GM13976 (cell line): ENCODE results near the gene KCNN2.

Source experiments
- DNase-seq: peaks from one replicate; pipeline ENCODE4 v3.0.0; 2012; ENCODE audit warnings: low spot score
- in situ Hi-C: fragments of 300-500 bp; cut with MboI; formaldehyde crosslinking; loops from one replicate; pipeline ENCODE4 v1.12.0; 2022; ENCODE audit warnings: low sequenced_read_pairs, mixed read lengths, inconsistent platforms; ENCODE audit not compliant: unreplicated experiment
- TF ChIP-seq, protein P1 (sequence below): IDR thresholded peaks from 2 replicates; pipeline ENCODE4 v1.5.1; 2012; ENCODE audit warnings: borderline replicate concordance, mild to moderate bottlenecking; ENCODE audit not compliant: insufficient read depth; ENCODE audit errors: extremely low read depth, missing control alignments, control extremely low read depth

KCNN2 gene

DNA sequence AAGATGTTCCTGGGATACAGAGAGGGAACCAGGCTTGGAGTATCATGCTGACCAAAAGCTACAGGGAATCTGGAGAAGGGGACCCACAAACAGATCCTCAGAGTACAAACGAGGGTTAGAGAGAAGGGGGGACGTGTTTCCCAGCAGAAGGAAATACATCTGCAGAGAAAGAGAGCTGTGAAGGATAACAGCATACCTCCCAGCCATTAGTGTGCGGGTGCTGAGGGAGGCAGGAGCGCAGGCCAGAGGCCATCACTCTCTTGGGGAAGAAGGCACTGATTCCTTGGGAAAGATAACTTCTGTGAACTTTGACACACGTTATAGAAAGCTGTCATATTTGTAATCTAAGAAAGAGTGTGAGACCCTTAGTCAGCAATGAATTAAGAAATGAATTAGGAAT, 96.9 kb downstream of the KCNN2 start:
- TF ChIP-seq, protein P1, sequence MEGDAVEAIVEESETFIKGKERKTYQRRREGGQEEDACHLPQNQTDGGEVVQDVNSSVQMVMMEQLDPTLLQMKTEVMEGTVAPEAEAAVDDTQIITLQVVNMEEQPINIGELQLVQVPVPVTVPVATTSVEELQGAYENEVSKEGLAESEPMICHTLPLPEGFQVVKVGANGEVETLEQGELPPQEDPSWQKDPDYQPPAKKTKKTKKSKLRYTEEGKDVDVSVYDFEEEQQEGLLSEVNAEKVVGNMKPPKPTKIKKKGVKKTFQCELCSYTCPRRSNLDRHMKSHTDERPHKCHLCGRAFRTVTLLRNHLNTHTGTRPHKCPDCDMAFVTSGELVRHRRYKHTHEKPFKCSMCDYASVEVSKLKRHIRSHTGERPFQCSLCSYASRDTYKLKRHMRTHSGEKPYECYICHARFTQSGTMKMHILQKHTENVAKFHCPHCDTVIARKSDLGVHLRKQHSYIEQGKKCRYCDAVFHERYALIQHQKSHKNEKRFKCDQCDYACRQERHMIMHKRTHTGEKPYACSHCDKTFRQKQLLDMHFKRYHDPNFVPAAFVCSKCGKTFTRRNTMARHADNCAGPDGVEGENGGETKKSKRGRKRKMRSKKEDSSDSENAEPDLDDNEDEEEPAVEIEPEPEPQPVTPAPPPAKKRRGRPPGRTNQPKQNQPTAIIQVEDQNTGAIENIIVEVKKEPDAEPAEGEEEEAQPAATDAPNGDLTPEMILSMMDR: no peak
- no peak for DNase-seq
- in situ Hi-C loops: loop anchor here (25.0 kb wide), 2 partner anchors 371 to 771 kb away; no protein-coding TSS in a partner anchor

DNA sequence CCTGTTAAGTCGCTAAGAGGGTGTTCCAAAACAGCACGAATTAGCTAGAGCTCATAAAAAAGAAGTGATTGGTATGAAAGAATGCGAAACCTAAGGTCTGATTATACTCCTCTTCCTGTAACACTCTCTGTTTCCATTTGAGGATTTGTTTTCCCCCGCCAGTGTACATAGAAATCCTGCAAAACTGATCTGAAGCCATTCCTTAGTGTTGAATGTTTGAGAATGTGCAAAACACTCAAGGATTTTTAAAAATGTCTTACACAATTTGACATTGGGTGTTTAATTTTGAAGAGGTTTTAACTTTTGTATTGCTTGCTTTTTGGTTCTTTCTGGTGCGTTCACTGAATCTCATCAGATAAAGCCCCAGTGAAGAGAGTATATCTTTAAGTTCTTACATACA, 105.3 kb downstream of the KCNN2 start:
- TF ChIP-seq, protein P1: no peak
- in situ Hi-C loops: loop anchor here (25.0 kb wide), 2 partner anchors 380 to 780 kb away; no protein-coding TSS in a partner anchor
- DNase-seq: no peak

DNA sequence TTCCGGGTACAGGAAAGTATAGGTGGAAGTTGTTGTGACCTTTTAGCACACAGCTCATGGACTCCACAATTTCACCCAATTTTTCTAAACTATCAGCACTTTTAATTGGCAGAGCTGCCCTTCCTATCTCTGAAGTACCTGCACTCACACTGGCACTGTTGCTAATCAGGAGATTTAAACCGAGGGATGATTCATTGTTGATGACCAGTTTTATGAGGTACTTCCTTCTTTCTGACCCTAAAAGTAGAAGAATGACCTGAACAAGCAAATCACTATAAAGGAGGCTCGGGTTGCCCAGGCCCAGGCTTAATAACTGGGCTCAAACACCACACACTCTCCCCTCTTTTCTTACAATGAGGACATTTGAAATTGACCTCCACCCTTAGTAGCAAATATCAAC, 105.9 kb downstream of the KCNN2 start:
- in situ Hi-C loops: loop anchor here (25.0 kb wide), 2 partner anchors 380 to 780 kb away; no protein-coding TSS in a partner anchor
- DNase-seq: no peak

DNA sequence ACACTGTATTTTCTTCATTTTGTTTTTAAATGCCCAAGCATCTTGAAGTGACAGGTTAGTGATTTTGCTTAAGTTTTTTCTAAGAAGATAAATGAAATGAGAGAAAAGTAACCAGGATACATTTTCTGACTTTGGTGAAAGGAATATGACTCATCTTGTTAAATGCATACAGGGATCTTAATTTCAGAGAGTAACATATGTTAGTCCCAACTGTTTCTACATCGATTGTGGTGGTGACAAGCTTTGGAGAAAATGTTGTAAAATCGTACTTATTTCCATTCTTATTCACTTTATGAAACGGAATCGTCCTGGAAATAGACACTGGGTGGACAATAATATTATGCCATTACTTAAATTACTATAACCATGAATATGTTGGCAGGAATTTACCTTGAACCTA, 107.5 kb downstream of the KCNN2 start:
- no peak for DNase-seq
- in situ Hi-C loops: loop anchor here (25.0 kb wide), 2 partner anchors 382 to 782 kb away; no protein-coding TSS in a partner anchor
- TF ChIP-seq, protein P1: no peak

More for the DNA sequence above, 105.9 kb downstream of the KCNN2 start:
- TF ChIP-seq, protein P1: no peak

DNA sequence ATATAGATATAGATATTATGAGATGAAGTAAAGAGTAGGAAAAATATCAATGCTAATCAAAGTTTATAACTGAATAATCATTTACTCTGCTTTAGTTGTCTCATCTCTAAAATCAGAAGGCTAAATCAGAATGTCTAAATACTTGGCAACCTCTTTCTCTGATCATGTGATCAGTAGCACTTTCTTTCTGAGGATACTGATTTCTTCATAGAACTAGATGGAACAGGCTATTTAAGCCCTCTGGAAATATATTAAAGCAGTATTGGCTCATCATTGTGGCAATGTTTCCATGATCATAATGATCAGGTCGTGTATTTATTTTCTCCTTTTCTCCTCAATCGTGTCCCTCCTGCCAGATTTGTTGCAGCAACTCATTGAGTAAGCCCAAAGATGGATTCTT, 109.7 kb downstream of the KCNN2 start:
- no peak for DNase-seq
- TF ChIP-seq, protein P1: no peak
- in situ Hi-C loops: loop anchor here (25.0 kb wide), 2 partner anchors 384 to 784 kb away; no protein-coding TSS in a partner anchor

DNA sequence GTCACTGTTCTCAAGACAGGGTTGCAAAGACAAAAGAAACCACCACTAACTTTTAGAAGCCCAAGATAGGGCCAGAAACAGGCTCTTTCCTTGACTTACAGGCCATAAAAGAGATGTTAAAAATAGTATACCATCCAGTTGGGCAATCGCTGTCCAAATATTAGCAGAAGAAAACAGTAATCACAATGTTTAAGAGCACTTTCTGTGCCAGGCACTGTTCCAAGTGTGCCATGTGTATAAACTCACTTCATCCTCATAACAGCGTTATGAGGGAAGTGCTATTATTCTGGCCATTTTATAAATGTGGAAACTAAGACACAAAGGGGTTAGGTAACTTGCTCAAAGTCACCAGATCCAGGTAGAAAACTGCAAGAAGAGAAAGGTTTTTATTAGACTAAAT, 111.7 kb downstream of the KCNN2 start:
- no peak for DNase-seq
- TF ChIP-seq, protein P1: no peak
- in situ Hi-C loops: loop anchor here (25.0 kb wide), 2 partner anchors 386 to 786 kb away; no protein-coding TSS in a partner anchor

DNA sequence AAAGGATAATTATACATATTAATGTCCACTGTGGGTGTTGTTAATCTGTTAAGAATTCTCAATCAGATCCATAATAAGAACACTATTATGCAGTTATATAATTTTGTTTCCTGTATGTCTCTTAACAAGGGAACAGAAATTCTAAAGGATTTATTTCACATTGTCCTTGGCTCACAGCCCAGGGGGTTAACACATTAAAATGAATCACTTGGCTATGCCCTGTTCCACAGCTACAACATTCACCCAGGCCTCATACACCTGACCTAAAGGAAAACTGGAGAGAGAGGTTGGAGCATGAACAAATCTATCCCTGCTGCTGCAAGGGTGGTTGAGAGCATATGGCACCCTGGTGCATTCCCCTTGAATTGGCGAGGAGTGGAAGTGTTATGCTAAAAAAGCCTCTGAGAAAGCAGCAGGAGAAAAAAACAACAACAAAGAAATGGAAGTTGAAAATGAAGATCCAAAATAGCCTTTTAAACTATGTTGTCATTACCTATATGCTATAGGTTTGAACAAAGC, 116.0 kb downstream of the KCNN2 start:
- no peak for DNase-seq
- in situ Hi-C loops: no loop called here
- TF ChIP-seq, protein P1: no peak
